ENCODE measurements around the gene KLHL8.
"Not testable (repeated sequence)": the region's sequence is repeated elsewhere in the genome, so short reads cannot be mapped to it uniquely, and the experiment has no call there.

KLHL8 gene

GRCh38 chr4:87227751-87228151 is 7.3 kb upstream of the KLHL8 start:
- no peak for DNase-seq

DNA sequence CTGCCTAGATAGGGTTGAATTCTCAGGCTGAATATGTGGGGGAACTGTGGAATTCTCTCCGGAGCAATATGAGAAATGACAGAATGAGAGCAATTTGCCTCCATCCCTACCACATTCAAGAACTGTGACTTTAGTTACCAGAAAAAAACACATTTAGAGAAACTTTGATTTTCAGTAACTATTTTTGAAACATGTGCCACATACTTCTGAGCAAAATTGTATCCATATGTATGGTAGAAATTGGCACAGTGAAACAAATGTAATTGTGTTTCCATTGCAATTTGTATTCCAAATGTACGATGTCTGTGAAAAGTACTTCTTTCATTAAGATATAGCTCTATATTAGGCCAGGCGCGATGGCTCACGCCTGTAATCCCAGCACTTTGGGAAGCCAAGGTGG is 5.5 kb upstream of the KLHL8 start:
- no peak for DNase-seq

DNA sequence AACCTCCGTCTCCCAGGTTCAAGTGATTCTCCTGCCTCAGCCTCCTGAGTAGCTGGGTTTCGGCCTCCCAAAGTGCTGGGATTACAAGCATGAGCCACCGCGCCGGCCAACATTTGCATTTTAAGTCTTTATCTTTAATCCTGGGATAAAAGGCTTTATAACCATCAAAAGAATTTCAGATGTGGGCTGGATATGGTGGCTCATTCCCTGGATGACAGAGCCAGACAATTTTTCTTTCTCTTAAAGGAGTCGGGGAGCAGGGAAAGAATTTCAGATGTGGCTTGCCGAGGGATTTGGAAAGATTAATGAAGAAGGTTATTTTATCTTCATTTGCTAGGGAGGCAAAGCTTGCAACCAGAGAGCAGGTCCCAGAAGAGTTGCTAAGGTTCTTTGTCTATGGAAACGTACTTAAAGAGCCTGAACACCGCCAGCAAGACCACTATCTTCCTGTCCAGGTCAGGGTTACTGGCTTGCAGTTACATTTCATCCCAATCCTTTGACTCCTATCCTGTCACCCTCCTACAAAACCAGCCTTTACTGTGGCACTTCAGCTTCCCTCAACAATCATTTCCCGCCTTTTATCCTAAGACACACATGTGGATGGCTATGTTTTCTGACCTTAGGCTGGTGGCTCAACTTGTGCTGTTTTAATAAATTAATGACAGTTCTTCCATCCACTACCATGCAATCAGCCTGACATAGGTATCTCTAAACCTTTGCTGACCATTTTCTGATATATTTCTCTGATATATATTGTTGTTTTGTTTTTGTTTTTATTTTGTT is 3.9 kb upstream of the KLHL8 start:
- DNase-seq = no peak

- DNase-seq = no peak
These were observed 755 bp downstream of the KLHL8 start for GRCh38 chr4:87219632-87220093.

DNA sequence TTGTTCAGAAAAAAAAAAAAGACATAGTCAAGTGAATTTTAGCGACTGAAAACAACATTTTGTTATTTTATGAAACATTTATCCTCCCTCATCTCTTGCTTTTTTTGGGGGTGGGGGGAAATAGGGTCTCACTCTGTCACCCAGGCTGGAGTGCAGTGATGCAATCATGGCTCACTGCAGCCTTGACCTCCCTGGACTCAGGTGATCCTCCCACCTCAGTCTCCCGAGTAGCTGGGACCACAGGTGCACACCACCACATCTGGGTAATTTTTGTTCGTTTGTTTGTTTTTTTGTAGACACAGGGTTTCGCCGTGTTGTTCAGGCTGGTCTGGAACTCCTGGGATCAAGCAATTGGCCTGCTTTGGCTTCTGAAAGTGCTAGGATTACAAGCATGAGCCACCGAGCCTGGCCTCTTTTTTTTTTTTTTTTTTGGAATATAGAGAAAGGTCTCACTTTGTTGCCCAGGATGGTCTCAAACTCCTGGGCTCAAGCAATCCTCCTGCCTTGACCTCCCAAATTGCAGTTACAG is 3.1 kb downstream of the KLHL8 start:
- DNase-seq = not testable (repeated sequence)

GRCh38 chr4:87216469-87216868 is 3.9 kb downstream of the KLHL8 start:
- DNase-seq = no peak

DNA sequence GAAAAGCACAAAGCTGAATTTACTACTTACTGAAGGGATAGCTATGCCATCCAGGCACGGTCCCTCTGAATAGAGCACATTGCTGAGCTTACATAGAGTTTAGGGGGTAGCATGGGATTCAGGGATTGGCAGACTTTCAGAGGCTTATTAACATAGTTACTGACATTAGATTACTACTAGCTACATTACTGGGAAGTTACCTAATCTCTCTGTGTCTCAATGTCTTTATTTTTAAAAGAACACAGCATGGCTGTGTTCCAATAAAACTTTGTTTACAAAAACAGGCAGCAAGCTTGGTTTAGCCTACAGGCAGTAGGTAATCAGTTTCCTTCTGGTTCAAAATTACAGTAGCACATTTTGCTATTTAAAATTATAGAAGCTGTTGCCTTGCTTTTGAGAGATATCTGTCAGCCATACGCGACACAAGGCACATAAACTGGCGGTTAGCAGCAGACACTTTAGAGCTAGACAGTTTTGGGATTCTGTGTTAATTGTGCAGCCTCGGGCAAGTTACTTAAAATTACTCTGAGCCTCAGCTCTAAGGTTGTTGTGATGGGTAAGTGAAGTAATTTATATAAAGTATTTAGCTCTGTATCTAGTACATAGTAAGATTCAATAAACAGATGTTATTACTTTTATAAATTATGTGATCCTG is 6.9 kb downstream of the KLHL8 start:
- DNase-seq = no peak

GRCh38 chr4:87211249-87211952 is 9.0 kb downstream of the KLHL8 start:
- DNase-seq = no peak

GRCh38 chr4:87209696-87210095 is 10.7 kb downstream of the KLHL8 start:
- DNase-seq = no peak

GRCh38 chr4:87209182-87209581 is 11.2 kb downstream of the KLHL8 start:
- DNase-seq = no peak

GRCh38 chr4:87204559-87204958 is 15.9 kb downstream of the KLHL8 start:
- no peak for DNase-seq

DNA sequence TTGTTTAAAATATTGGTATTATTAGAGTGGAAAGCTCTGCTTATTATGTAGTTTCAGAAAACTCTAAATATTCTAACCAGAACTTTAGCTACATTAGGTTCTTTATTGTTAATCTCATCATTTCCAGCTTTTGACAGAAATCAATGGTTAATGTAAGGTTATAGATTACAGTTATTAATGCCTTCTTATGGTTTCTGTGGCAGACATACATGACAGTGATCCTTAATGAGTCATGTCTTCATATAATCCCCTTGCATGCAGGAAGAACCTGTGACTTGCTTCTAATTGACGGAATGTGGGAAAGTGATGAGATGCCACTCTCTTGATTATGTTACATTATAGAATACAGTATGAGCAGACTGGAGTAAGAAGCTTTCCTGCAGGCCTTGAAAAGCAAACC is 23.5 kb downstream of the KLHL8 start:
- no peak for DNase-seq

GRCh38 chr4:87196146-87196545 is 24.3 kb downstream of the KLHL8 start:
- DNase-seq = no peak

GRCh38 chr4:87193958-87194675 is 26.3 kb downstream of the KLHL8 start:
- no peak for DNase-seq

- DNase-seq = no peak
These were observed 28.1 kb downstream of the KLHL8 start for GRCh38 chr4:87192145-87192919.

DNA sequence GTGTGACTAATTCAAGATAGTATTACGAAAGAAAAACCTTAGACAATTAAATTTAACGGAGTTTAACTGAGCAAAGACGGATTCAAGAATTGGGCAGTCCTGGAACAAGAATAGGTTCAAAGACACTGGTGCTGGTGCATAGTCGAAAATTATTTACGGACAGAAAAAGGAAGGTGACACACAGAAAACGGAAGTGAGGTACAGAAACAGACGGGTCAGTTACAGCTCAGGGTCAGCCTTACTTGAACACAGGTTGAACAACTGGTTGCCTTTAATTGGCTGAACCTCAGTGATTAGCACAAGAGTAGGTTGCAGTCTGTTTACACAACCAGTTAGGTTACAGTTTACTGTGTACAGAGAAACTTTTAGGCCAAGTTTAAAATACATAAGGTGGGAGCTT is 31.5 kb downstream of the KLHL8 start:
- DNase-seq = no peak

DNA sequence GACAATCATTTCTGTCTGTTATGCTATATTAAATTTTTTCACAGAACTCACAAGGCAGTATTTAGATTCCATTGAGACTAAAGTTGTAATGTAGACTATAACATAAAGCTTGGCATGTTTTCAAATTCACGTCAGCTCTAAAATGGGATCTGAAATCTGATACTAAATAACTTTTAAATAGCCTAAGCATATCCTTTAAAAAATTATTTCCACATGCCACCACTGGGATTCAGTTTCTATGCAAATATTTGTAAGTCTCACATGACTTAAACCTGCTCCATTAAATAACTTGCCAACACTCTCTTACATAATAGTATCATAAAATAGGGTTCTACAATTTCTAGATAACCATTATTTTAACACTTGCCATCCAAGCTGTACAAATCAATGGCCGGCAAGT is 32.4 kb downstream of the KLHL8 start:
- DNase-seq = no peak

DNA sequence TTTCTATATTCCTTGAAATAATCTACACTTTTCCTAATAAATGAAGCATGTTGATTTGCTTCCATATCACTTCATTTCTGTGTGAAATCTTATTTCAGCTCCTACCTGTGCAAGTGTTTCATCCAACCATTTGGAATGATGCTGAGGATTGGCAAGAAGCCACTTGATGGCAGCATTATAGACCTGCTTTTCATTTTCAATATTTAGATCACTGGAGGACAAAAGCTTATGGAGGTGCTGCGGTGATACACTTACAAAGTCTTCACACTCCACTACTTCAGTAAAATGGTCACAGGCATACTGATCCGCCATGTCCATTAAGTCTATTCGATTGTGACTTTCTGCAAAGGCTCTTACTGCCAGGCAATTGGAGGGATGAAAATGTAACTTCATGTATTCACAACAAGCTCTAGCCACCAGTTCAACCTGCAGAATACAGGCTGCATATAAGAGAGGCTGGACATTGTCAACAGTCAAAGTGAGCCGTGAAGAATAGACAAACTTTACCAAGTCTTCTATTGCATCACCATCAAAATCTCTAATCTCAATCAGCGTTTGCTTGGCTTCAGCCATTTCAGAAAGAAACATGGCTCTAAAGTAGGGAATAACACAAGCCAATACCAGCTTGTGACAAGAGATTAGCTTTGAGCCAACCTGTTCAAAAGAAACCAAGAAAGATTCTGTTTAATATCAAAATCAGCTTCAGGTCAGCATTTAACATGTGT is 35.1 kb downstream of the KLHL8 start:
- no peak for DNase-seq

- DNase-seq = no peak
These were observed 39.7 kb downstream of the KLHL8 start for GRCh38 chr4:87180767-87181166.

DNA sequence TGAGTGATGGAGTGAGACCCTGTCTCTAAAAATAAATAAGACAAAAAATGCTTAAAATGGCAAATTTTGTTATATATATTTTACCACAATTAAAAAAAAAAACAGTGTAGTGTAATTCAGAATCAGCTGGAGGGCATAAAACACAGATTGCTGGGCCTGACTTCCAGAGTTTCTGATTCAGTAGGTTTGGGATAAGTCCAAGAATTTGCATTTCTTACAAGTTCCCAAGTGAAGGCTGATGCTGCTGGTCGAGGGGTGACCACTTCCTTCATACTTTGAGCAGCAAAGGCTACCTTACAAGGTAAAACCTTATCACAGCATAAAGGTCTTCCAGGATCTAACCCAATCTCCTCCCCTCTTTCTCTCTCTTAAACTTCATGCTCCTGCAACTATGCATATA is 40.7 kb downstream of the KLHL8 start:
- DNase-seq = no peak

DNA sequence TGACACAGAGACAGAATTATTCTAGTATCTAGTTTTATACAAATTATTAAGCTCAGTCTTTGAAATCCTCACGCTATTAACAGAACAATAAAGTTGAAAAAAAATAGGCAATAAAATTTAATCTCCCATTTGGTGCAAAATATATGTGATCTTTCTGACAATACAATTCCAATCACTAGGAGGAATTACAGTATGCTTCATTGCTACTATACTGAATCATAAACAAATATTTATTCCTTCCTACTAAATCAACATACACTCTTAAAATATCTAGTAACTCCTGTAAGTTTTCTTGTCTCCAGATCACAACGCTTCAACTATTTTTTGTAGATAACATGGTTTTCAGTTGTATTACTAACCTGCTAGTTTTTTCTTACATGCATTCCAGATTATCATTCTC is 45.7 kb downstream of the KLHL8 start:
- no peak for DNase-seq

DNA sequence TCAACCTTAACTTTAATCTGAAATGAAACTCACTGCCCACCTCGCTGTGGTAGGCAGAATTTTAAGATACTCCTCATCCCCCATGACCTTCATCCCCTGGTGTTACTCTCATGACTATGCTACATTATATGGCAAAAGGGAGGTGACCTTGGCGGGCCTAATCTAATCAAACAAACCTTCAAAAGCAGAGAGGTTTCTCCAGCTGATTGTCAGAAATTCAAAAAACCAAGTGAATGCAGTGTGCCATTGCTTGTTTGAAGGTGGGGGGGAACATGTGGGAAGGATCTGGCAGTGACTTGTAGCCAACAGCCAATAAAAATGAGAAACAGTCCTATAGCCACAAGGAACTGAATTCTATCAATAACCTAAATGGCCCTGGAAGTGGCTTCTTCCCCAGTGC is 48.5 kb downstream of the KLHL8 start:
- DNase-seq = no peak

Data from activated CD4-positive, CD25-positive, alpha-beta regulatory T cell treated with anti-CD3 and anti-CD28 coated beads, Interleukin-2, amount 50 U/mL, for 72 hours (primary cell).